ENCODE measurements around the gene GPANK1.

GPANK1 gene

DNA sequence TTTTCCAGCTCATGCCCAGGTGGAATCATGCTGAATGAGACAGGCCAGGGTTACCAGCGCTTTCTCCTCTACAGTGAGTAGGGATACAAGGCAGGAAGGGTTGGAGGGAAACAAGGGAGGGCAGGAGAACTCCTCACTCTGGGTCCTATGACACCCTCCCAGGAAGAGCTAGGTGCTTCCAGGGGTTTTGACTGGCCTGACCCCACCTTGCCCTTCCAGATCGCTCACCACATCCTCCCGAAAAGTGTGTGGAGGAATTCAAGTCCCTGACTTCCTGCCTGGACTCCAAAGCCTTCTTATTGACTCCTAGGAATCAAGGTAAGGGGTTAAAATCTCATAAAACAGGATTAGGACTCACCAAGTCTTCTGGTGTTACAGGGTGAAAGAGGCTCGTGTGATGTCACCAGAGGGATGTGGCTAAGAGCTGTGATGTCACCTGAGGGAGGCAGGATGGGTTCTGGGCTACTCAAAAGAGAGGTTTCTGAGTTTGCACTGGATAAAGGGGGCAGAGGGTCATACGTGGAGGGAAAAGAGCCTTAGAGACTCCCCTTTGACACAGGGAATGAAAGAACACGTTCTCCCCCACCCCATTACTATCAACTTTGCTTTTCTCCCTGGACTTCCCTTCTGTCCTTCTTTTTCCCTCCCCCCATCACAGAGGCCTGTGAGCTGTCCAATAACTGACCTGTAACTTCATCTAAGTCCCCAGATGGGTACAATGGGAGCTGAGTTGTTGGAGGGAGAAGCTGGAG, 7.2 kb downstream of the GPANK1 start:
- peak overlapping the region; percentile 83; the same call in 1 of the 2 replicates for H3K27ac ChIP-seq
- no peak for TF ChIP-seq ZFX (IDR thresholded peaks at IDR 0.05; ENCODE audit: borderline replicate concordance)
- TF ChIP-seq, protein P1, sequence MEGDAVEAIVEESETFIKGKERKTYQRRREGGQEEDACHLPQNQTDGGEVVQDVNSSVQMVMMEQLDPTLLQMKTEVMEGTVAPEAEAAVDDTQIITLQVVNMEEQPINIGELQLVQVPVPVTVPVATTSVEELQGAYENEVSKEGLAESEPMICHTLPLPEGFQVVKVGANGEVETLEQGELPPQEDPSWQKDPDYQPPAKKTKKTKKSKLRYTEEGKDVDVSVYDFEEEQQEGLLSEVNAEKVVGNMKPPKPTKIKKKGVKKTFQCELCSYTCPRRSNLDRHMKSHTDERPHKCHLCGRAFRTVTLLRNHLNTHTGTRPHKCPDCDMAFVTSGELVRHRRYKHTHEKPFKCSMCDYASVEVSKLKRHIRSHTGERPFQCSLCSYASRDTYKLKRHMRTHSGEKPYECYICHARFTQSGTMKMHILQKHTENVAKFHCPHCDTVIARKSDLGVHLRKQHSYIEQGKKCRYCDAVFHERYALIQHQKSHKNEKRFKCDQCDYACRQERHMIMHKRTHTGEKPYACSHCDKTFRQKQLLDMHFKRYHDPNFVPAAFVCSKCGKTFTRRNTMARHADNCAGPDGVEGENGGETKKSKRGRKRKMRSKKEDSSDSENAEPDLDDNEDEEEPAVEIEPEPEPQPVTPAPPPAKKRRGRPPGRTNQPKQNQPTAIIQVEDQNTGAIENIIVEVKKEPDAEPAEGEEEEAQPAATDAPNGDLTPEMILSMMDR (IDR thresholded peaks at IDR 0.05), result no peak

DNA sequence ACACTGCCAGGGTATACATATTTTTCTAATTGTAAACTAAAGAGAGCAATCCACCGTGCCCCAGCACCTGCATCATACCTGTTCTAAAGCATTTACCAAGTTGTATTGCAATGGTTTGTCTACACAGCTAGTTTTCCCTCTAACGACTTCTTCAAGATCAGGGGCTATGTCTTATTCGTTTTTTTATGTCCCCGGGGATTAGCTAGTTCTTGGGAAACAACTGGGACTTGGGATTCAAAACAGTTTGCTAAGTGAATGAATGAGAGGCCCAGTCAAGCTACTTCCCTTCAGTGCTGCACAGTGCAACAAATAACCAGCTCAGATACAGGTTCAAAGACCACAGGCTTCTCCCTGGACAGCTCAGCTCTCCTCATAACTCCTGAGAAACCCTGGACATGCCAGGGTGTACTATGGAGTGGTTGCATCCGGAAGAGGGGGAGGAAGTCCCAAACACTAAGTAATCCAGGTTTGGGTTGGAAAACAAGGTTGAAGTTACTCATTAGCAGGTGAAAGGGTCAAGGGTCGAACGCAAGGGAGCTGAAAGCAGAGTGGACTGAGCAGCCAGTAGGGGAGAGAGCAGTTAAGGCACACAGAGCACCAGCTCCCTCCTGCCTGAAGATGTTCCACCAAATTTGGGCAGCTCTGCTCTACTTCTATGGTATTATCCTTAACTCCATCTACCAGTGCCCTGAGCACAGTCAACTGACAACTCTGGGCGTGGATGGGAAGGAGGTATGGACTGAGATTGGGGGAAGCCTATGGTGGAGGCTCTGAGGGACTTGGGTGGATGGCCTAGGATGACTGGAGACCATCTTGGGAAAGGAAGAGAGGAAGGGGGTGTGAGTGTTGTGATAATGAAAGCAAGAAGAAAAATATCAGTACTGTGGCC, 9.2 kb downstream of the GPANK1 start, which contains the start of gene APOM:
Gene APOM (plus strand): TSS at position 546 of the 889 bp plus-strand sequence. CDS start 73 bp downstream, at position 619.
- peak within 1 kb of the TSS; percentile 95 for H3K27ac ChIP-seq
- no peak for TF ChIP-seq ZFX (IDR thresholded peaks at IDR 0.05; ENCODE audit: borderline replicate concordance)
- TF ChIP-seq, protein P1 (IDR thresholded peaks at IDR 0.05), result no peak

DNA sequence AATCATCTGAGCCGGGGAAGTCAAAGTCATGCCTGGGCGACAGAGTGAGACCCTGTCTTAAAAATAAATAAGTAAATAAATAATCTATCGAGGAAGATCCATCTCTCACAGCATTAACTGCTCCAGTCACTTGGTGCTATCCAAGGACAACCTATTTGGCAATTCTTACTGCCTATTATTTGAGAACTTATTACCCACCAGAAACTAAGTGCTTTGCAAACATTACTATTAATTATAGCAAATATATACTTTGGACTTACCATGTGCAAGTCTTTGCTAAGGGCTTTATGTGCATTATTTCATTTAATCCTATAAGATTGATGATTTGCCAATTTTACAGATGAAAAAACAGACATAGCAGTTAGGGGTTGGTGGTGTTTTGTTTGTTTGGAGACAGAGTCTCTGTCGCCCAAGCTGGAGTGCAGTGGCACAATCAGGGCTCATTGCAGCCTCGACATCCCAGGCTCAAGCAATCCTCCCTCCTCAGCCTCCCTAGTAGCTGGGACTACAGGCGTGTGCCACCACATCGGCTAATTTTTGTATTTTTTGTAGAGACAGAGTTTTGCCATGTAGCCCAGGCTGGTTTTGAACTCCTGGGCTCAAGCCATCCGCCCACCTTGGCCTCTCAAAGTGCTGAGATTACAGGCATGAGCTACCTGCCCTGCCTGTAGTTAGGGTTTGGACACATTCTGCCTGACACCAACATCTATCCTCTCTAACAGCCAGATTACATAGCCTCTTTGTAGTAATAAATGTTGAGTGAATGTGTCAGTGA, 10.0 kb downstream of the GPANK1 start:
- H3K27ac ChIP-seq, result peak overlapping the region; percentile 95
- no peak for TF ChIP-seq ZFX (IDR thresholded peaks at IDR 0.05; ENCODE audit: borderline replicate concordance)
- TF ChIP-seq, protein P1 (IDR thresholded peaks at IDR 0.05), result no peak

DNA sequence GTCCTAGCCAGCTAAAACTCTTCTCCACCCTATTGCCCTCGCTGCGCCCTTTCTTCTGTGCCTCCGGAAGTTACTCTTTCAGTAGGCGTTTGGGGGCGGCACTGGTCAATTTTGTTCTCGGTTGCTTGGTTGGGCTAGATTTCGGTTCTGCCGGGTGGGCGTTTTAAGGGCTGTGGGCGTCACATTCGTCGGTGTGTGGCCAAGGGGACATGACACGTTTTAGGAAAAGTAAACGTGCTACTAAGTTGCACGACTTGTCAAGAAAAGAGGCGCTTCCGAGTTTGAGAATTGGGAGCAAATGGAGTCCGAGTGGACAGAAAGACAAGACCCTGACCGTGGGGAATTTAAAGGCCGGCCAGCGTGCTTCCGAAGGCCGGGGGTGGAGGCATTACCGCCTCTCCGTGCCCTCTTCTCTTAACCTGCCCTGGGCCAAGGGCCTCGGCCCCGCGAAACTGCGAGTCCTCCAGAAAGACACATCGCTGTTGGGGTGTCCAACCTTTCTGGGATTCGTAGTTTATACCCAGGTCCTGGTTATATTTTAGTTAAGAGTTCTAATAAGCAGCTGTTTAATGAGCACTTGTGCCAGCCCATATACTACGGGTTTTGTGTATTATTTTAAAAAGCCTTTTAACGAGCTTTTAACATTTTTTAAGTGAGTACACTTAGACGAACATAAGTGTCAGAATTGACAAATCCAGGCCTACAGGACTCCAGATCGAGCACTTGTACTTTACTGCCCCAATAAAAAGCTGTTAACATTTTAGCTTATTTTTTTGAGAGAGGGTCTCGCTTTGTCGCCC, 11.7 kb downstream of the GPANK1 start:
- no peak for TF ChIP-seq ZFX (IDR thresholded peaks at IDR 0.05; ENCODE audit: borderline replicate concordance)
- TF ChIP-seq, protein P1 (IDR thresholded peaks at IDR 0.05), result no peak
- peak overlapping the region; percentile 95 for H3K27ac ChIP-seq

DNA sequence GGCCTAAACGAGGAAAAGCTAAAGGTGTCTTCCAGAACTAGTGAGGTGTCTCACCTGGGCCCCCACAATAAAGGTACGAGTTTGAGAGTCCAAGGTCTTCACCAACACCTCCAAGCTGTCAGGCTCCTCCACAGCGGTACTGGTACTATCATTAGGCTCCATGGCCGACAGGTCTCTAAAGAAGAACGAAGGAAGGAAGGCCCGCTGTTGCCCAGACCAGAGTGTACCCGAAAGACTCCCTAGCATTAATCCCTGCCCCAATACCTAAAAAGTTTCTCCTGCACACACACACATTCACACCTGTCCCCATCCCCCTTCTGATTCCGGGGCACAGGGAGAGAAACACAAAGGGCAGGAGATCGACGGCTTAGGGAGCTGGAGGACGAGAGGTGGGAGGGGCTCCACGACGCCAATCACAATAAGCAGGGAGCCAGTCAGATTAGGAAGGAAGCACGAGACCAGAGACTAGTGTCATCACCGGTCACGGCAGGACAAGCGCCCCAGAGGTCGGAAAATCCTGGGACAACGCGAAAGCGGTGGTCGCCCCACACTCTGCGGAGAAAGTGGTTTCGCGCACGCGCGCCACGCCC, 13.1 kb downstream of the GPANK1 start:
- H3K27ac ChIP-seq, result peak overlapping the region; percentile 95
- TF ChIP-seq ZFX (IDR thresholded peaks at IDR 0.05; ENCODE audit: borderline replicate concordance), result no peak
- TF ChIP-seq, protein P1 (IDR thresholded peaks at IDR 0.05), result no peak

DNA sequence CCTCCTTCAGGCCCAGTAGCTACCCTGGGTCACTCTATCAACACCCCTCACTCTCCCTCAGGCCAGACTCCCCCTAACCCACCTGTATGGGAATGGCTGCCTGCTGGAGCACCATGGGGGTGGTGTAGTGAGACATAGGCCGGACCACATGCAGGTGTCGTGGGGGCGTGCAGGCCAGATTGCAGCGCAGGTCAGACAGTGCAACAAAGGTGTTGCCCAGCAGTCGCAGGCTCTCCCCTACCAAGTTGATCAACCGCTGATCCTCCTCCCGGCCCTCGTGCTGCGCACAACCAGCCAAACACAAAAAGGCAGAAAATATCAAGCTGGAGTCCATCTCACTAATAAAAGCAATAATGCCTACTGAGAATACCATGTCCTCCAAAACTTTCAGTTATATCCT, 19.5 kb downstream of the GPANK1 start:
- TF ChIP-seq ZFX (IDR thresholded peaks at IDR 0.05; ENCODE audit: borderline replicate concordance), result no peak
- TF ChIP-seq, protein P1 (IDR thresholded peaks at IDR 0.05), result no peak
- H3K27ac ChIP-seq, result no peak overlapping the region

Data from 22Rv1 (cell line).